ENCODE results near the gene PIGL. TPM values are rescaled to one million over a fixed set of nuclear protein-coding genes. Genes with fewer than 3 reads are reported as not detected.

The PIGL gene
- total and polyA plus RNA-seq, 10 donors, result 14.5 to 81.9 (median 59.6) TPM

DNA sequence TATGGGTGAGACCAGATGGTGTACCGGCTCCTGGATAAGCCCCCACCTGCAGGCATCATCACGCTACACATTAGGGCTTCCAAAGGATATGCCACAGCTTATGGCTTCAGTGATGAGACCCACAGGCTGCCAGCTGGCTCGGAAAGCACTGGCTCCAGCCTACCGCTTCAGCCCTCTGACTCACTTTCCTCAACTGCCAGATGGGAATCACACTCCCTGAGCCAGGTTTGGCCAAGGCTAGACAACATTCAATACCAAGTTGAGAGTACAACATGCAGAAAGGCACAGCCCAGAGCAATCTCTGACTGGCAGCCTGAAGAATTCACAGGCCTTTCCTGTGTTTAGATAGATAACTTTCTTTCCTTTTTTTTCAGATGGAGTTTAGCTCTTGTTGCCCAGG lies 126.0 kb downstream of the PIGL start:
- H3K4me3 ChIP-seq, result no peak overlapping the region
- no peak for DNase-seq
- peaks cover 0 to 27% (median 7%) of the 10 kb centered on the region in 6 donors for H3K36me3 ChIP-seq
- intact Hi-C loops (cut with DNase I; ENCODE audit: low total_unique reads), result no loop called here
- H3K27me3 ChIP-seq (replicated peaks in 1 of 7), result no peaks in the 10 kb centered on the region
- no peaks in the 10 kb centered on the region for H3K4me1 ChIP-seq
- TF ChIP-seq POLR2A (IDR thresholded peaks at IDR 0.05) (no peak), POLR2AphosphoS5 (IDR thresholded peaks at IDR 0.05) (no peak)
- TF ChIP-seq, protein P1, sequence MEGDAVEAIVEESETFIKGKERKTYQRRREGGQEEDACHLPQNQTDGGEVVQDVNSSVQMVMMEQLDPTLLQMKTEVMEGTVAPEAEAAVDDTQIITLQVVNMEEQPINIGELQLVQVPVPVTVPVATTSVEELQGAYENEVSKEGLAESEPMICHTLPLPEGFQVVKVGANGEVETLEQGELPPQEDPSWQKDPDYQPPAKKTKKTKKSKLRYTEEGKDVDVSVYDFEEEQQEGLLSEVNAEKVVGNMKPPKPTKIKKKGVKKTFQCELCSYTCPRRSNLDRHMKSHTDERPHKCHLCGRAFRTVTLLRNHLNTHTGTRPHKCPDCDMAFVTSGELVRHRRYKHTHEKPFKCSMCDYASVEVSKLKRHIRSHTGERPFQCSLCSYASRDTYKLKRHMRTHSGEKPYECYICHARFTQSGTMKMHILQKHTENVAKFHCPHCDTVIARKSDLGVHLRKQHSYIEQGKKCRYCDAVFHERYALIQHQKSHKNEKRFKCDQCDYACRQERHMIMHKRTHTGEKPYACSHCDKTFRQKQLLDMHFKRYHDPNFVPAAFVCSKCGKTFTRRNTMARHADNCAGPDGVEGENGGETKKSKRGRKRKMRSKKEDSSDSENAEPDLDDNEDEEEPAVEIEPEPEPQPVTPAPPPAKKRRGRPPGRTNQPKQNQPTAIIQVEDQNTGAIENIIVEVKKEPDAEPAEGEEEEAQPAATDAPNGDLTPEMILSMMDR (IDR thresholded peaks at IDR 0.05 in 8 of 11, conservative IDR thresholded peaks at IDR 0.05 in 3 of 11), result no peak
- H3K27ac ChIP-seq, result no peak overlapping the region
- 95 to 100% (median 98%) methylated on average over 4 of the region's 4 CpGs for WGBS, 5 donors
- H3K9me3 ChIP-seq, result no peaks in the 10 kb centered on the region

- intact Hi-C loops (cut with DNase I; ENCODE audit: low total_unique reads), result no loop called here
- Histone ChIP-seq H3K4me1 (no peaks in the 10 kb centered on the region), H3K4me3 (no peak overlapping the region), H3K27ac (no peak overlapping the region), H3K9me3 (no peaks in the 10 kb centered on the region), H3K36me3 (peaks cover 0 to 33% (median 11%) of the 10 kb centered on the region in 6 donors), H3K27me3 (replicated peaks in 1 of 7) (no peaks in the 10 kb centered on the region)
- TF ChIP-seq POLR2AphosphoS5 (IDR thresholded peaks at IDR 0.05), result no peak
- TF ChIP-seq, protein P1 (IDR thresholded peaks at IDR 0.05 in 8 of 11, conservative IDR thresholded peaks at IDR 0.05 in 3 of 11), result no peak
- no peak for TF ChIP-seq POLR2A (IDR thresholded peaks at IDR 0.05)
- no peak for DNase-seq
- 59 to 83% (median 78%) methylated on average over 3 of the region's 3 CpGs for WGBS, 5 donors
These were observed 126.6 kb downstream of the PIGL start for GRCh38 chr17:16343569-16343968.

GRCh38 chr17:16345565-16345964 lies 128.6 kb downstream of the PIGL start:
- intact Hi-C loops (cut with DNase I; ENCODE audit: low total_unique reads), result no loop called here
- no peak overlapping the region for H3K27ac ChIP-seq
- 80 to 84% (median 82%) methylated on average over 5 of the region's 5 CpGs for WGBS, 5 donors
- peaks cover 0 to 44% (median 16%) of the 10 kb centered on the region in 6 donors for H3K36me3 ChIP-seq
- TF ChIP-seq POLR2AphosphoS5 (IDR thresholded peaks at IDR 0.05) (no peak), POLR2A (IDR thresholded peaks at IDR 0.05) (no peak)
- TF ChIP-seq, protein P1 (IDR thresholded peaks at IDR 0.05 in 8 of 11, conservative IDR thresholded peaks at IDR 0.05 in 3 of 11), result no peak
- H3K4me3 ChIP-seq, result no peak overlapping the region
- no peaks in the 10 kb centered on the region for H3K27me3 ChIP-seq (replicated peaks in 1 of 7)
- no peaks in the 10 kb centered on the region for H3K4me1 ChIP-seq
- no peaks in the 10 kb centered on the region for H3K9me3 ChIP-seq
- DNase-seq, result no peak

DNA sequence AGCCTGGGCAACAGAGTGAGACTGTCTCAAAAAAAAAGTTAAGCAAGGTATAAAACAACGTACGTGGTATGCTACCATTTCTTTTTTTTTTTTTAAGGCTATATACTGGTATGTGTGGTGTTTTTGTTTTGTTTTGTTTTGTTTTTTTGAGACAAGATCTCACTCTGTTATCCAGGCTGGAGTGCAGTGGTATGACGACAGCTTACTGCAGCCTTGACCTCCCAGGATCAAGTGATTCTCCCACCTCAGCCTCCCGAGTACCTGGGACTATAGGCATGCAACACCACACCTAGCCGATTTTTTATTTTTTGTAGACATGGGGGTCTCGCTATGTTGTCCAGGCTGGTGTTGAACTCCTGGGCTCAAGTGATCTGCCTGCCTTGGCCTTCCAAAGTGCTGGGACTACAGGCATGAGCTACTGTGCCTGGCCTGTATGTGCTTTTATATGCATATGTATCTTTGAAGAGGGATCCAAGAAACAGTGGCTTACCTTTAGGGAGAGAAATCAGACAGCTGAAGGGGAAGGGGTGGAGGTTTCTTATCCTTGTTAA lies 129.8 kb downstream of the PIGL start:
- no peak overlapping the region for H3K27ac ChIP-seq
- peaks cover 0 to 7% (median 2%) of the 10 kb centered on the region in 6 donors for H3K4me1 ChIP-seq
- H3K36me3 ChIP-seq, result peaks cover 0 to 44% (median 16%) of the 10 kb centered on the region in 6 donors
- intact Hi-C loops (cut with DNase I; ENCODE audit: low total_unique reads), result no loop called here
- H3K4me3 ChIP-seq, result no peak overlapping the region
- no peaks in the 10 kb centered on the region for H3K9me3 ChIP-seq
- TF ChIP-seq, protein P1 (IDR thresholded peaks at IDR 0.05 in 8 of 11, conservative IDR thresholded peaks at IDR 0.05 in 3 of 11), result no peak
- TF ChIP-seq POLR2A (IDR thresholded peaks at IDR 0.05) (no peak), POLR2AphosphoS5 (IDR thresholded peaks at IDR 0.05) (no peak)
- H3K27me3 ChIP-seq (replicated peaks in 1 of 7), result peaks cover 0 to 3% (median 0%) of the 10 kb centered on the region in 7 donors
- no peak for DNase-seq
- WGBS, 5 donors, result 93 to 99% (median 96%) methylated on average over 6 of the region's 6 CpGs

All from spleen (tissue), 11 donors.